Stomach smooth muscle (tissue), 2 donors: ENCODE data around the gene MYO1A.
"Not testable (repeated sequence)": the region's sequence is repeated elsewhere in the genome, so short reads cannot be mapped to it uniquely, and the experiment has no call there.

ENCODE experiments used
- H3K27ac ChIP-seq: one replicate; pipeline ENCODE4 v1.7.0; 2013; ENCODE audit warnings: mild to moderate bottlenecking, low read length, inconsistent platforms
- H3K27me3 ChIP-seq, 2 donors: one replicate each; pipeline ENCODE4 v1.7.0; 2013; ENCODE audit warnings: low read length in 2 of 2; ENCODE audit not compliant: insufficient read depth in 2 of 2, control insufficient read depth in 1 of 2
- H3K36me3 ChIP-seq, 2 donors: one replicate each; pipeline ENCODE4 v1.7.0; 2013; ENCODE audit warnings: low read length in 2 of 2; ENCODE audit not compliant: control insufficient read depth in 2 of 2, insufficient read depth in 2 of 2
- H3K4me1 ChIP-seq: one replicate; pipeline ENCODE4 v1.7.0; 2013; ENCODE audit warnings: low read length; ENCODE audit not compliant: control insufficient read depth, insufficient read depth
- H3K4me3 ChIP-seq, 2 donors: one replicate each; pipeline ENCODE4 v1.7.0; 2013; ENCODE audit warnings: low read length in 2 of 2
- H3K9ac ChIP-seq, 2 donors: one replicate each; pipeline ENCODE4 v1.7.0; 2013; ENCODE audit warnings: low read length in 2 of 2, mild to moderate bottlenecking in 1 of 2
- H3K9me3 ChIP-seq, 2 donors: one replicate each; pipeline ENCODE4 v1.7.0; 2013; ENCODE audit warnings: low read length in 2 of 2; ENCODE audit not compliant: control insufficient read depth in 2 of 2
- donor health status: healthy.
- donor health status: Pancreatic carcinoma.

Gene MYO1A

GRCh38 chr12:57031789-57032188 lies 18.1 kb downstream of the MYO1A start:
- peaks cover 7% of the 10 kb centered on the region for H3K4me1 ChIP-seq
- H3K27me3 ChIP-seq = no peaks in the 10 kb centered on the region
- H3K9me3 ChIP-seq = no peaks in the 10 kb centered on the region
- no peak overlapping the region for H3K27ac ChIP-seq
- no peaks in the 10 kb centered on the region for H3K36me3 ChIP-seq
- H3K4me3 ChIP-seq = no peak overlapping the region
- no peak overlapping the region for H3K9ac ChIP-seq

DNA sequence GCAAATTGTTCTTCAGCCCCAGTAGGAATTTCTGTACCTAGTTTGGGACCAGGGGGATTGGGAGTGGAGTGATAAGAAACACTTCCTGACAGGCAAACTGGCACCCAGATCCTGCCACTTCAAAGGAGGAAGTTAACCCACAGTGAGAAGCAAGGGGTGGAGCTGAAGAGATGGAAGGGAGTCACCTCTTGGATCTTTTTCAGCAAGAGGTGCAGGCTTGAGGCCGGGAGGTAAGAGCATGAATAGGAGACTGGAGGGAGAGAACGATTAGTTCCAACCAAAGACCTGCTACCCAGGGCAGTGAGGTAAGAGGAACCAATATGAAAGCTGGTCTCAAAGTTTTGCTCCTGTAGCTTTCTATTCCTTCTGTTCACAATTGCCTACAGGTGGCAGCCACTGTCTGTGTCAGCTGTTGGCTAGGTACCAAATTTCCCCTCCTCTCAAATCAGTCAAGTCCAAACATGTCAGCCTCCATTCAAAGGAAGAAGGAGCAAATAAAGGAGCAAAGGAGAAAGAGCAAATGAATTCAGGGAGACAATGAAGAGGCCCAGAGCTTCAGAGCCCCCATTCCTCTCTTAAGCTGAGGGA lies 18.7 kb downstream of the MYO1A start:
- Histone ChIP-seq H3K36me3 (no peaks in the 10 kb centered on the region), H3K27ac (no peak overlapping the region), H3K27me3 (no peaks in the 10 kb centered on the region), H3K4me1 (peaks cover 12% of the 10 kb centered on the region), H3K4me3 (no peak overlapping the region), H3K9me3 (no peaks in the 10 kb centered on the region), H3K9ac (no peak overlapping the region)

DNA sequence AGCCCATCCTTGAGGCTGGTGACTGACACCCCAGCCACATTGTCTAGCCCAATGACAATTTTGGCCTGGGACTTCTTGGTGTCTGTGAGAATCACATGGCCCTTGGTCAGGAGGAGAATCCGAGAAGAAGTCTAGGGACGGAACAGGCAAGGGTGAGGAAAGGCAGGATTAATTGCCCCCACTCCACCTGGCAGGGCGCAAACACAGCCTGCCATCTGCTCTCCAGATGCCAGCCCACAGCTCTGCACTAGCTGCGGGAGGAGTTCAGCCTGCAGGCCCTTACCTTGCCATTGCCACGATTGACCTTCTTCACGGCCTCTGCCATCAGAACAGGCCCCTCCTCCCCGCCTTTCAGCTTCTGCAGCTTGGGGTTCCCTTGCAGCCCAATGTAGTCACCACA lies 20.5 kb downstream of the MYO1A start:
- no peaks in the 10 kb centered on the region for H3K36me3 ChIP-seq

DNA sequence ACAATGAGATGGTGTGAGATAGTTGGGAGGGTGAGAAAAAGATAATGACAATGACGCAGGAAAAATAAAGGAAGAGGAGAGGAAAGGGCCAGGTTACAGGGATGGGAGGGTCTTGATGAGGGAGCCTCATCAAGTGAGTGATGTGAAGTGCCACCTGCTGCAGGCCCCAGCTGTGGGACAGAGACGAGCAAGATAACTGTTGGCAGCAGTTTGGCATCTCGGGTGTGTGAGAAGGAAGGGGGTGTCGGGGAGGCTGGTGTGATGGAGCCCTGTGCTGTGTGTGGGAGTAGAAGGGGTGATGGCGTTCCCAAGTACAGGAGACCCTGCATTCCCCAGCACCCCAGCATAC lies 22.1 kb downstream of the MYO1A start:
- Histone ChIP-seq H3K36me3 (no peaks in the 10 kb centered on the region), H3K9ac (no peak overlapping the region), H3K27me3 (no peaks in the 10 kb centered on the region), H3K4me1 (peaks cover 27% of the 10 kb centered on the region), H3K4me3 (no peak overlapping the region), H3K27ac (no peak overlapping the region), H3K9me3 (no peaks in the 10 kb centered on the region)

More for the DNA sequence above, 20.5 kb downstream of the MYO1A start:
- H3K9me3 ChIP-seq = no peaks in the 10 kb centered on the region
- H3K27ac ChIP-seq = no peak overlapping the region
- no peak overlapping the region for H3K9ac ChIP-seq
- no peaks in the 10 kb centered on the region for H3K27me3 ChIP-seq
- H3K4me1 ChIP-seq = peaks cover 19% of the 10 kb centered on the region
- no peak overlapping the region for H3K4me3 ChIP-seq

GRCh38 chr12:57027011-57027804 lies 22.7 kb downstream of the MYO1A start:
- peak overlapping the region in 1 of 2 donors; percentile 15 for H3K4me3 ChIP-seq
- peaks cover 27% of the 10 kb centered on the region for H3K4me1 ChIP-seq
- no peaks in the 10 kb centered on the region for H3K36me3 ChIP-seq
- H3K9ac ChIP-seq = peak overlapping the region; percentile 29 to 35
- H3K27ac ChIP-seq = peak overlapping the region; percentile 37
- no peaks in the 10 kb centered on the region for H3K9me3 ChIP-seq
- H3K27me3 ChIP-seq = no peaks in the 10 kb centered on the region

GRCh38 chr12:57025196-57025595 lies 24.7 kb downstream of the MYO1A start:
- H3K4me1 ChIP-seq = peaks cover 31% of the 10 kb centered on the region
- H3K27ac ChIP-seq = no peak overlapping the region
- H3K36me3 ChIP-seq = no peaks in the 10 kb centered on the region
- H3K9ac ChIP-seq = no peak overlapping the region
- H3K27me3 ChIP-seq = no peaks in the 10 kb centered on the region
- no peaks in the 10 kb centered on the region for H3K9me3 ChIP-seq
- no peak overlapping the region for H3K4me3 ChIP-seq

DNA sequence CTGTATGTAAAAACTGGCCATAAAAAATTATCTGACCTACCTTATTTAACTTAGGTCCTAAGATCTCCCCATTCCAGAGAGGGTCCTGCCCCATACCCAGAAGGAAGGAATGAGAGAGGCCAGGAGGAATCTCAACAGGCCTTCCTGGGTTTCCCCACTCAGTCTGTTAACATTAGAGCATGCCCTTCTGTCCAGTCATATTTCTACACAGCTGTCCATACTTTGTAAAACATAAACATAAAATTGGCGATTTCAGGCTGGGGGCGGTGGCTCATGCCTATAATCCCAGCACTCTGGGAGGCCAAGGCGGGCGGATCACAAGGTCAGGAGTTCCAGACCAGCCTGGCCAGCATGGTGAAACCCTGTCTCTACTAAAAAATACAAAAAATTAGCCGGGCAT lies 27.6 kb downstream of the MYO1A start:
- not testable (repeated sequence) for H3K36me3 ChIP-seq, H3K27me3 ChIP-seq, H3K27ac ChIP-seq, H3K9me3 ChIP-seq, H3K4me3 ChIP-seq, H3K9ac ChIP-seq
- peaks cover 33% of the 10 kb centered on the region for H3K4me1 ChIP-seq

- no peak overlapping the region for H3K4me3 ChIP-seq
- no peak overlapping the region for H3K9ac ChIP-seq
- H3K27me3 ChIP-seq = peaks cover 0 to 3% of the 10 kb centered on the region in 2 donors
- no peaks in the 10 kb centered on the region for H3K36me3 ChIP-seq
- H3K9me3 ChIP-seq = no peaks in the 10 kb centered on the region
- peaks cover 20% of the 10 kb centered on the region for H3K4me1 ChIP-seq
- no peak overlapping the region for H3K27ac ChIP-seq
These were observed 29.8 kb downstream of the MYO1A start for GRCh38 chr12:57019983-57020719.

GRCh38 chr12:57018906-57019305 lies 31.0 kb downstream of the MYO1A start:
- H3K9ac ChIP-seq = no peak overlapping the region
- H3K27me3 ChIP-seq = peaks cover 0 to 3% of the 10 kb centered on the region in 2 donors
- H3K4me1 ChIP-seq = peaks cover 10% of the 10 kb centered on the region
- H3K4me3 ChIP-seq = no peak overlapping the region
- no peaks in the 10 kb centered on the region for H3K36me3 ChIP-seq
- no peaks in the 10 kb centered on the region for H3K9me3 ChIP-seq
- no peak overlapping the region for H3K27ac ChIP-seq

DNA sequence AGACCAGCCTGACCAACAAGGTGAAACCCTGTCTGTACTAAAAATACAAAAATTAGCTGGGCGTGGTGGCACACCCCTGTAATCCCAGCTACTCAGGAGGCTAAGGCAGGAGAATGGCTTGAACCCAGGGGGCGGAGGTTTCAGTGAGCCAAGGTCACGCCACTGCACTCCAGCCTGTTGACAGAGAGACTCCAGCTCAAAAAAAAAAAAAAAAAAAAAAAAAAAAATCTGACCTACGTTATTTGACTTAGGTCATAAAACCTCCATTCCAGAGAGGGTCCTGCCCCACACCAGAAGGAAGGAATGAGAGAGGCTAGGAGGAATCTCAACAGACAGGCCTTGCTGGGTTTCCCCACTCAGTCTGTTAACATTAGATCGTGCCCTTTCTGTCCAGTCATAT lies 31.6 kb downstream of the MYO1A start:
- H3K4me1 ChIP-seq, H3K27ac ChIP-seq, H3K36me3 ChIP-seq, H3K9me3 ChIP-seq, H3K27me3 ChIP-seq, H3K4me3 ChIP-seq, H3K9ac ChIP-seq: not testable (repeated sequence)

DNA sequence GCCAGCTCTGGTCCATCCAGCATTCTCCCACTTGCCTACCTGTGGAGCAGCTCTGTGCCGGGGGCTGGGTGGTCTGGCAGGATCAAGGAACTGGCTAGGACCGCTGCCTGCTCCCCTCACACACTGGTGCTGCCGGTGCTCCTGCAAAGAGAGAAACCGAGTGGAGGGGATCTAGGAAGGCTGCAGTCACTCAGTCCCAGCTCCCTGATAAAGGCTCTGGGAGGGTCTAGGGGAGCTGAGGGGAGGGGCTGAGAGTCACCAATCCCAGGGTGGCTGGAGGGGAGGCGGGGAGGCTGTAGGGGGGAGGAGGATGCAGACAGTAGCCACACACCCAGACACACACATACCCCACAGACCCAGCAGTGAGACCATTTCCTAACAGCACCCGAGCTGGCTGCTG lies 33.6 kb downstream of the MYO1A start, which contains the start of gene TAC3:
TSS of gene TAC3 (minus strand) at position 182 of the 400 bp plus-strand sequence. CDS start 732 bp downstream, outside the sequence.
- peaks cover 3% of the 10 kb centered on the region for H3K4me1 ChIP-seq
- H3K9me3 ChIP-seq = no peaks in the 10 kb centered on the region
- H3K27me3 ChIP-seq = peaks cover 0 to 3% of the 10 kb centered on the region in 2 donors
- H3K9ac ChIP-seq = no peak within 1 kb of the TSS
- no peak within 1 kb of the TSS for H3K4me3 ChIP-seq
- no peaks in the 10 kb centered on the region for H3K36me3 ChIP-seq
- H3K27ac ChIP-seq = no peak within 1 kb of the TSS
